ENCODE measurements around the gene SYNE2.

DNA sequence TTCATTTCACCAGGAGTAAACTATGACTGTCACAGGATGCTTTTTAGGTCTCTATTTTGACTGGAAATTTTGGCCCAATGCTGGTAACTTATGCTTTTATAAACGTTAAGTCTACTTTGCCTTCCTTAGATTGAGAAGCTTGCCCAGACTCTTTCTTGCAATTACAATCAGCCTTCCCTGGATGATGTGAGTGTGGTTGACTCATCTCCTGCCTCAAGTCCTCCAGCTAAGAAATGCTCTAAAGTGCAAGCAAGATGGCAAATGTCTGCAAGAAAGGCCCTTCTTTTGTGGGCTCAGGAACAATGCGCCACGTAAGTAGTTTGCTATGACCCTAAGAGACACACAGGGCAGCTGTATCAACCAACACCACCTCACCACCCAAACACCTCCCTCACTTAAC is 96.9 kb downstream of the SYNE2 start:
- TF ChIP-seq, protein P1, sequence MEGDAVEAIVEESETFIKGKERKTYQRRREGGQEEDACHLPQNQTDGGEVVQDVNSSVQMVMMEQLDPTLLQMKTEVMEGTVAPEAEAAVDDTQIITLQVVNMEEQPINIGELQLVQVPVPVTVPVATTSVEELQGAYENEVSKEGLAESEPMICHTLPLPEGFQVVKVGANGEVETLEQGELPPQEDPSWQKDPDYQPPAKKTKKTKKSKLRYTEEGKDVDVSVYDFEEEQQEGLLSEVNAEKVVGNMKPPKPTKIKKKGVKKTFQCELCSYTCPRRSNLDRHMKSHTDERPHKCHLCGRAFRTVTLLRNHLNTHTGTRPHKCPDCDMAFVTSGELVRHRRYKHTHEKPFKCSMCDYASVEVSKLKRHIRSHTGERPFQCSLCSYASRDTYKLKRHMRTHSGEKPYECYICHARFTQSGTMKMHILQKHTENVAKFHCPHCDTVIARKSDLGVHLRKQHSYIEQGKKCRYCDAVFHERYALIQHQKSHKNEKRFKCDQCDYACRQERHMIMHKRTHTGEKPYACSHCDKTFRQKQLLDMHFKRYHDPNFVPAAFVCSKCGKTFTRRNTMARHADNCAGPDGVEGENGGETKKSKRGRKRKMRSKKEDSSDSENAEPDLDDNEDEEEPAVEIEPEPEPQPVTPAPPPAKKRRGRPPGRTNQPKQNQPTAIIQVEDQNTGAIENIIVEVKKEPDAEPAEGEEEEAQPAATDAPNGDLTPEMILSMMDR (conservative IDR thresholded peaks at IDR 0.05), result no peak
- no peak for TF ChIP-seq EZH2 (IDR thresholded peaks at IDR 0.05; ENCODE audit: low read depth)

Measured in PC-9 (cell line).